ENCODE data around the gene EVA1C. TPM values are rescaled to one million over a fixed set of nuclear protein-coding genes. Genes with fewer than 3 reads are reported as not detected.
"Not testable (repeated sequence)": the region's sequence is repeated elsewhere in the genome, so short reads cannot be mapped to it uniquely, and the experiment has no call there.

EVA1C gene
- total RNA-seq, 4 donors from 2014 or later = 57.4 to 108 (median 66.7) TPM

DNA sequence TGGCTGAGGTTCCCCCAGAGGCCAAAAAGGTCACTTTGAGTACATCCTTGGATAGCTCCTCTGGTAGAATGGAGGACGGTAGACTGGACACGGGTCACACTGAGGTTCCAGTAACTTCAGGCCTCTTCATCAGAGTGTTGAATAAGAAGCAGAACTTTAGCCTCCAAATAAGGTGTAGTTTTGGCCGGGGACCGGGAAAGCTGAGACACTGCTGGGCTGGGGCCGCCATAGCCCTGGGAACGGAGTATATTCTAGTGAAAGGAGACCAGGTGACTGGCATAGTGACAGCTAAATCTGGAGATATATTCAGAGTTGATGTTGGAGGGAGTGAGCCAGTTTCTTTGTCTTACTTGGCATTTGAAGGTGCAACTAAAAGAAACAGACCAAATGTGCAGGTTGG lies 84.1 kb downstream of the EVA1C start:
- intact Hi-C loops (cut with DNase I; ENCODE audit: low total_unique reads) = loop anchor here (5.0 kb wide), 1 partner anchor 49 kb away; no protein-coding TSS in a partner anchor
- peak in 1 of 2 donors; percentile 68 for DNase-seq (ENCODE audit: low spot score in 2 of 2)
- 77 to 87% methylated on average over 6 of the region's 6 CpGs for WGBS, 2 donors
- TF ChIP-seq, protein P1, sequence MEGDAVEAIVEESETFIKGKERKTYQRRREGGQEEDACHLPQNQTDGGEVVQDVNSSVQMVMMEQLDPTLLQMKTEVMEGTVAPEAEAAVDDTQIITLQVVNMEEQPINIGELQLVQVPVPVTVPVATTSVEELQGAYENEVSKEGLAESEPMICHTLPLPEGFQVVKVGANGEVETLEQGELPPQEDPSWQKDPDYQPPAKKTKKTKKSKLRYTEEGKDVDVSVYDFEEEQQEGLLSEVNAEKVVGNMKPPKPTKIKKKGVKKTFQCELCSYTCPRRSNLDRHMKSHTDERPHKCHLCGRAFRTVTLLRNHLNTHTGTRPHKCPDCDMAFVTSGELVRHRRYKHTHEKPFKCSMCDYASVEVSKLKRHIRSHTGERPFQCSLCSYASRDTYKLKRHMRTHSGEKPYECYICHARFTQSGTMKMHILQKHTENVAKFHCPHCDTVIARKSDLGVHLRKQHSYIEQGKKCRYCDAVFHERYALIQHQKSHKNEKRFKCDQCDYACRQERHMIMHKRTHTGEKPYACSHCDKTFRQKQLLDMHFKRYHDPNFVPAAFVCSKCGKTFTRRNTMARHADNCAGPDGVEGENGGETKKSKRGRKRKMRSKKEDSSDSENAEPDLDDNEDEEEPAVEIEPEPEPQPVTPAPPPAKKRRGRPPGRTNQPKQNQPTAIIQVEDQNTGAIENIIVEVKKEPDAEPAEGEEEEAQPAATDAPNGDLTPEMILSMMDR (IDR thresholded peaks at IDR 0.05) = no peak
- no peak for TF ChIP-seq POLR2A (IDR thresholded peaks at IDR 0.05)
- H3K4me3 ChIP-seq (ENCODE audit: low read depth, poor library complexity, severe bottlenecking) = no peak overlapping the region

- intact Hi-C loops (cut with DNase I; ENCODE audit: low total_unique reads) = loop anchor here (5.0 kb wide), 1 partner anchor 52 kb away; no protein-coding TSS in a partner anchor
Observed at GRCh38 chr21:32499249-32500055, 86.9 kb downstream of the EVA1C start.

GRCh38 chr21:32503641-32504040 lies 91.1 kb downstream of the EVA1C start:
- 95 to 96% methylated on average over 7 of the region's 7 CpGs for WGBS, 2 donors
- peak in 1 of 2 donors; percentile 18 for DNase-seq (ENCODE audit: low spot score in 2 of 2)
- intact Hi-C loops (cut with DNase I; ENCODE audit: low total_unique reads); H3K4me3 ChIP-seq (ENCODE audit: low read depth, poor library complexity, severe bottlenecking): not testable (repeated sequence)

More at GRCh38 chr21:32499249-32500055, 86.9 kb downstream of the EVA1C start:
- peak in 1 of 2 donors; percentile 48 for DNase-seq (ENCODE audit: low spot score in 2 of 2)
- H3K4me3 ChIP-seq (ENCODE audit: low read depth, poor library complexity, severe bottlenecking) = no peak overlapping the region
- TF ChIP-seq, protein P1 (IDR thresholded peaks at IDR 0.05) = no peak
- TF ChIP-seq POLR2A (IDR thresholded peaks at IDR 0.05) = no peak
- WGBS, 2 donors = 57 to 72% methylated on average over 14 of the region's 14 CpGs

DNA sequence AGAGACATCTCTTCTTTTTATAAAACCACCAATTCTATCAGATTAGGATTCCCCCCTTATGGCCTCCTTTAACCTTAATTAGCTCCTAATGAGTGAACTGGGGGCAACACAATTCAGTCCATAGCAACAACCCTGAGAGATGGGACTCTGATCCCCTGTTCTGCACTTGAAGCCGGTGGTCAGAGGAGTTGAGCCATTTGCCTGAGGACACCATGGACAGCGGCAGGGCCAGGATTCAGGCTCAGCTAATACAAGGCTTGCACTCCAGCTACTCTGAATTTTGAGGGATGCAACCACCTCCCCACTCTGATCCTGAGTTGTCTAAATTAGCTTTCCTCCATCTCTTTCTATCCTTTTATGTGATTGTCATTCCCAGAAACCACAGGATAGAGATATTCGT lies 93.3 kb downstream of the EVA1C start:
- peak in 1 of 2 donors; percentile 6 for DNase-seq (ENCODE audit: low spot score in 2 of 2)
- intact Hi-C loops (cut with DNase I; ENCODE audit: low total_unique reads); H3K4me3 ChIP-seq (ENCODE audit: low read depth, poor library complexity, severe bottlenecking): not testable (repeated sequence)
- WGBS, 2 donors = 90 to 91% methylated on average over 3 of the region's 3 CpGs

- intact Hi-C loops (cut with DNase I; ENCODE audit: low total_unique reads); H3K4me3 ChIP-seq (ENCODE audit: low read depth, poor library complexity, severe bottlenecking): not testable (repeated sequence)
- 89 to 95% methylated on average over 7 of the region's 7 CpGs for WGBS, 2 donors
- DNase-seq (ENCODE audit: low spot score in 2 of 2) = peak in 1 of 2 donors; percentile 52
Observed at GRCh38 chr21:32506411-32506965, 94.0 kb downstream of the EVA1C start.

DNA sequence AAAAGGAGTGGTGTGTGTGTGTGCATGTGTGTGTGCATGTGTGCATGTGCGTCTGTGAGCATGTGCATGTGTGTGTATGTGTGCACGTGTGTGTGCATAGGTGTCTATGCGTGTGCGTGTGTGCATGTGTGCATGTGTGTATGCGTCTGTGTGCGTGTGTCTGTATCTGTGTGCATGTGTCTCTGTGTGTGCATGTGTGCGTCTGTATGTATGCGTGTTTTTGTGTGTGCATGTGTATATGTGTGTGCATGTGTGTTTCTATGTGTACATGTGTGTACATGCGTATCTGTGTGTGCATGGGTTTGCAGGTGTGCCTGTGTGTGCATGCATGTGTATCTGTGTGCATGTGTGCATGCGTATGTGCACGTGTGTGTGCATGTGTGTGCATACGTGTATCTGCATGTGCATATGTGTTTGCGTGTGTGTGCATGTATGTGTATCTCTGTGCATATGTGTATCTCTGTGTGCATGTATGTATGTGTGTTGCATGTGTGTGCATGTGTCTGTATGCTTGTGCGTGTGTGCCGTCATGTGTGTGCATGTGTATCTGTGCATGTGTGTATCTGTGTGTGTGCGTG lies 94.9 kb downstream of the EVA1C start:
- 94 to 95% methylated on average over 16 of the region's 16 CpGs for WGBS, 2 donors
- intact Hi-C loops (cut with DNase I; ENCODE audit: low total_unique reads) = no loop called here
- DNase-seq (ENCODE audit: low spot score in 2 of 2) = peak in 1 of 2 donors; percentile 36
- no peak overlapping the region for H3K4me3 ChIP-seq (ENCODE audit: low read depth, poor library complexity, severe bottlenecking)
- no peak for TF ChIP-seq POLR2A (IDR thresholded peaks at IDR 0.05)
- TF ChIP-seq, protein P1 (IDR thresholded peaks at IDR 0.05) = no peak

DNA sequence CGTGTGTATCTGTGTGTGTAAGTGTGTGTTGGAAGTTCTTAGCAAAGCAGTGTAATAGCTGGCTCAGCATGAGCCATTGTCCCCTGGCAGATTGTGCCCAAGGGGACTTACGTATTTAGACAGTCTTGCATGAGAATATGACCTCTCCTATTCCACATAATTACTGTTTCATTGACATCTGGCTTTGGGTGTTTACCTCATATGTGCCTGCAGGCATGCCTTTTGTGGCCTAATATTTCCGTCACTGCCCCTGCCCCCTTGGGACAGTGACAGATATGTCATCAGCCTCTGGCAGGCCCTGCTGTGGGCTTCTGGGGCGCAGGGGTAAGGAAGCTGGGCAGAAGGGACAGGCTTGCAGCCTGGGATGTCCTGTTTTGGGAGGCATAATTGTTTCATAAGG lies 95.5 kb downstream of the EVA1C start:
- H3K4me3 ChIP-seq (ENCODE audit: low read depth, poor library complexity, severe bottlenecking); DNase-seq (ENCODE audit: low spot score in 2 of 2); intact Hi-C loops (cut with DNase I; ENCODE audit: low total_unique reads): not testable (repeated sequence)
- 62 to 69% methylated on average over 4 of the region's 4 CpGs for WGBS, 2 donors

Measured in lower leg skin (tissue), 4 donors.